Medulla oblongata (tissue), 1 donor: Measurements from ENCODE around the gene CCDC7.
"Not testable (repeated sequence)": the region's sequence is repeated elsewhere in the genome, so short reads cannot be mapped to it uniquely, and the experiment has no call there.

Experiments used
- DNase-seq: peaks from one replicate; pipeline ENCODE4 v3.0.0-alpha.2; 2015; ENCODE audit errors: extremely low spot score

Gene CCDC7

DNA sequence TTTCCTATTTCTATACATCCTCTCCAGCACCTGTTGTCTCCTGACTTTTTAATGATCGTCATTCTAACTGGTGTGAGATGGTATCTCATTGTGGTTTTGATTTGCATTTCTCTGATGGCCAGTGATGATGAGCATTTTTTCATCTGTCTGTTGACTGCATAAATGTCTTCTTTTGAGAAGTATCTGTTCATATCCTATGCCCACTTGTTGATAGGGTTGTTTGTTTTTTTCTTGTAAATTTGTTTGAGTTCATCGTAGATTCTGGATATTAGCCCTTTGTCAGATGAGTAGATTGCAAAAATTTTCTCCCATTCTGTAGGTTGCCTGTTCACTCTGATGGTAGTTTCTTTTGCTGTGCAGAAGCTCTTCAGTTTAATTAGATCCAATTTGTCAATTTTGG lies 253.7 kb downstream of the CCDC7 start:
- not testable (repeated sequence) for DNase-seq

DNA sequence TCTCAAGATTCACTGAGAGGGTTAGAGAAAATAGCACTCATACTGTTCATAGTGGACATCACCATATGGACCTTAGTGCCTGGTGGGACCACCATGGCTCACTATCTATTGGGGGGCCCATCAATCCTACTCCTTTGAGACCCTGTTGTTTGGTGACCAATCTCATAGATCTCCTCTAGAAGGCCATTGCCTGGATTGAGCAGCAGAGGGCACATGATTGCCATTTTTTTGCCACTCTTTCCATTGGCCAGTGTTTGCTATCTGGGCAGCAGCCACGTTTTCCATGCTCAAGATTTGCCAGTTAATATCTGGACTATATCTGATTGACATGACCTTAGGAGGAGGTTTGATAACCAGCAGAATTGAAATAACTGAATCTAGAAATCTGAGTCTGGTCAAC lies 267.6 kb downstream of the CCDC7 start:
- no peak for DNase-seq

DNA sequence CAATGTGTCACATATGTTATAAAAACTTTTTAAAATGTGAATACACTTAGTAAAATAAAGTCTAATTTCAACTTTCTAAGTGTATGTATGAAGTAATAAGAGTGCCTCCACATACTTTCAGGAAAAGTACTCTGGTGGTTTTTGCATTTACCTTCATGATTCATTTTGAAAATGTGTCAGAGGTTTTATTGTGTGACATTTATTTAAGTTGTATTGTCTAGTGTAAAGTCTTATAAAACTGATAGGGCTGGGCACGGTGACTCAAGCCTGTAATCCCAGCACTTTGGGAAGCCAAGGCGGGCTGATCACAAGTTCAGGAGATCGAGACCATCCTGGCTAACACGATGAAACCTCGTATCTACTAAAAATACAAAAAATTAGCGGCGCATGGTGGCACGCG lies 285.6 kb downstream of the CCDC7 start:
- DNase-seq: no peak

DNA sequence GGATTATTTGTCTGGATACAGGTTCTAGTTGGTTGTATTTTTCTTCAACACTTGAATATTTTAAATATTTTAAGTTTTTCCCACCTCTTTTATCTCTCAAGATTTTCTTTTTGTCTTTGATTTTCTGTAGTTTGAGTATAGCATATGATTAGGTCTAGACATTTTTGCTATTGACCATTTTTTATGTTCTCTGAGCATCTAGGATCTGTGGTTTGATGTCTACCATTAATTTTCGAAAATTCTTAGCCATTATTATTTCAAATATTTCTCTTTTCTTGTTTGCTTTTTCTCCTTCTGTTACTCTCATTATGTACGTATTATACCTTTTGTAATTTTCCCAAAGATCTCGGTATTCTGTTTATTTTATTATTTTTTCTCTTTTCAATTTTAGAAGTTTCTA lies 293.0 kb downstream of the CCDC7 start:
- DNase-seq: no peak

DNA sequence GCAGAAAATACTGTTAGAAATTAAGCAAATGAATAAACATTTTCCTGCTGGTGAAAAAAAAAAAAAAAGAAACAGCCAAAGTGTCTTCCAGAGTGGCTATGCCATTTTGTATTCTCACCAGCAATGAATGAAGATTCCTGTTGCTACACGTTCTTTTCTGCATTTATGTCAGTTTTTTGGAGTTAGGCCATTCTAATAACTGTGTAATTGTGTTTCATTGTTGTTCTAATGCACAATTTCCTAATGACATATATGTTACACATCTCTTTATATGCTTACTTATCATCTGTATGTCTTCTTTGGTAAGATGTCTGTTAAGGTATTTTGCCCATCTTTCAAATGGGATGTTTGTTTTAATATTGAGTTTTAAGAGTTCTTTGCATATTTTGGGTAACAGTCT lies 298.4 kb downstream of the CCDC7 start:
- DNase-seq: no peak

DNA sequence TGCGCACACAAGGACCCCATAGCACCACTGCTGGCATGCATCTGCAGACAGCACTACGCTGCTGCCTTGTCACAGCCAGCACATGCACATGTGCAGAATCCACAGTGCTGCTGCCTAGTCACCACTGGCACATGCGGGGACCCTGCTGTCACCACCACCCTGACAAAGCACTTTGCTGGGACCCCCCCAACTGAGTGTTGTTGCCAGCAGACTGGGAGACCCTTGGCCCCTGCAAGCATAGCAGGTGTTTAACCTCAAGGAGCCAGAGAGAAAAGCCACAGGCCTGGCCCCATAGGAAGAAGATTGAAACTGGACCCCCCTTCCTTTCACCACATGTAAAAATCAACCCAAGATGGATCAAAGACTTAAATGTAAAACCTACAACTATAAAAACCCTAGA lies 300.9 kb downstream of the CCDC7 start:
- no peak for DNase-seq

DNA sequence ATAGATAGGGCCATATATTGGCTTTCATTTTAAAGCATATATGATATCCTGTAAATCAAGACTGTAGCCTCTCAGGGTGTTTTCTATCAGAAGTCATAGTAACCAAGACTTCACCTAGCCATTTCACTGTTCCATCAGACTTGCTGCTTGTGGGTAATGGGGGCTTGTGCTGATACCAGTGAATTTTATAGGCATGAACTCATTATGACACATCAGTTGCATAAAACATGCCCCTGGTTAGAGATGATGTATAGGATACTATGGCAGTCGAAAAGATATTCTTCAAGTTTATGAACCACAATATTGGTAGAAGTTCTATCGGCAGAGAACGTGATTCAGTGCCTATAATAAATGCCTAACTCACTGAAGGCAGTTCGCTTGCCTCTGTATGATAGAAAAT lies 305.6 kb downstream of the CCDC7 start:
- no peak for DNase-seq

DNA sequence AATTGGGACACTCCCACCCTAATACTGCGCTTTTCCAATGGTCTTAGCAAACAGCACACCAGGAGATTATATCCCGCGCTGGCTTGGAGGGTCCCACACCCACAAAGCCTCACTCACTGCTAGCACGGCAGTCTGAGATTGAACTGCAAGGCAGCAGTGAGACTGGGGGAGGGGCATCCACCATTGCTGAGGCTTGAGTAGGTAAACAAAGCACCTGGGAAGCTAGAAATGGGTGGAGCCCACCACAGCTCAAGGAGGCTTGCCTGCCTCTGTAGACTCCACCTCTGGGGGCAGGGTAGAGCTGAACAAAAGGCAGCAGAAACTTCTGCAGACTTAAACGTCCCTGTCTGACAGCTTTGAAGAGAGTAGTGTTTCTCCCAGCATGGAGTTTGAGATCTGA lies 309.0 kb downstream of the CCDC7 start:
- not testable (repeated sequence) for DNase-seq

DNA sequence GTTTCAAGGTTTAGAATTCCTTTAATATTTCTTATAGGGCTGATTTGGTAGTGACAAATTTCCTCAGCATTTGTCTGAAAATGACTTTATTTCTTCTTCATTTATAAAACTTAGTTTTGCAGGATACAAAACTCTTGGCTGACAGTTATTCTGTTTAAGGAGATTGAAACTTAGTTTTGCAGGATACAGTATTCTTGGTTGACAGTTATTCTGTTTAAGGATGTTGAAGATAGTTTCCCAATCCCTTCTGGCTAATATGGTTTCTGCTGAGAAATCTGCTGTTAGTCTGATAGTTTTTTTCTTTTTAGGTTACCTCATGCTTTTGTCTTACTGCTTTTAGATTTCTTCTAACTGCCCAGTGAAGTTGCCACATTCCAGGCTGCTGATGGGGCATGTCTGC lies 325.3 kb downstream of the CCDC7 start:
- no peak for DNase-seq

DNA sequence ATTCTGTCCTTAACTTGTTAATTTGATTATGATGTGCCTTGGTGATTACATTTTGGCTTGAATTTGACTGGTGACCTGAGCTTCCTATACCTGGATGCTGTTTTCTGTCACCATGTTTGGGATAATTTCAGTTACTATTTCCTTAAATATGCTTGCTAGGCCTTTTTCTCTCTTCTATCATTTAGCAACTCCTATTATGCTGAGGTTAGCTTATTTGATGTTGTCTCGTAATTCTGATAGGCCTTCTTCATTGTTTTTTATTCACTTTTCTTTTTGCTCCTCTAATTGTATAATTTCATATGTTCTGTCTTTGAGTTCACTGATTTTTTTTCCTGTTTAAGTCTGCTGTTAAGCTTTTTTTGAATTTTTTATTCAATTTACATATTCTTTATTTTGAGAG lies 327.2 kb downstream of the CCDC7 start:
- DNase-seq: no peak

DNA sequence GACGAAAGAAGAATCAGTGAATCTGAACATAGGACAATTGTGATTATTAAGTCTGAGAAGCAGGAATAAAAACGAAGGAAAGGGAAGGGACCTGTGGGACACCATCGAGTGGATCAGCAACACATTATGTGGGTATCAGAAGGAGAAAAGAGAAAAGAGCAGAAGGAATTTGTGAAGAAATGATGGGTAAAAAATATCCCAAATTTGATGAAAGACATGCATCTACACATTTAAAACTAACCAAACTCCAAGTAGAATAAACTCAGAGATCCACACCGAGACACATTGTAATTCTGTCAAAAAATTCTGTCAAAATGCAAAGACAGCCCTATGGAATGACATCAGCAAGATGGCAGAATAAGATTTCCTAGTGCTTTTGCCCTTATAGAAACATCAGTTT lies 341.0 kb downstream of the CCDC7 start:
- DNase-seq: no peak

DNA sequence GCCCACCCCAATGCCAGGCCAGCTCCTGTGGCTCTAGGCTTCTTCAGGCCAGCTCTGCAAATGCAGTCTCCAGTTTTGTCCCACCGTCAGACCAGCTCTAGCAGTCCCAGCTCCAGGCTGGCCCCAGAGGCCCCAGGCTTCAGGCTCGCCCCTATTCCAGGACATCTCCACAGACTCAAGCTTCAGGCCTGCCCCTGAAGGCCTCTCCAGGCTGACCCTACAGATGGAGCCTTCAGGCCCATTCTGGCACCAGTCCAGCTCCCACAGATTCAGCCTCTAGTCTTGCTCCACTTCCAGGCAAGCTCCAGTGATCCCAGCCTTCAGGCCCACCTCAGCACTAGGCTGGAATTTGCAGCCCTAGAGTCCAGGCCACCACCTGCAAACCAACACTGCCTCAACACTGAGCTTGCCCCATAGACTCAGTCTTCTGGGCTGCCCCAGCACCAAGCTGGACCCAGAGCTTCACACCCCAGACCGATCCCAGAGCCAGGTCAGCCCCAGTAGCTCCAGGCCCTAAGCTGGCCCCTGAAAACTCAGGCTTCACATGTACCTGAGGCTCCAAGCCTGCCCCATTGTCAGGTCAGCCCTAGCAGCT lies 341.8 kb downstream of the CCDC7 start:
- DNase-seq: no peak

DNA sequence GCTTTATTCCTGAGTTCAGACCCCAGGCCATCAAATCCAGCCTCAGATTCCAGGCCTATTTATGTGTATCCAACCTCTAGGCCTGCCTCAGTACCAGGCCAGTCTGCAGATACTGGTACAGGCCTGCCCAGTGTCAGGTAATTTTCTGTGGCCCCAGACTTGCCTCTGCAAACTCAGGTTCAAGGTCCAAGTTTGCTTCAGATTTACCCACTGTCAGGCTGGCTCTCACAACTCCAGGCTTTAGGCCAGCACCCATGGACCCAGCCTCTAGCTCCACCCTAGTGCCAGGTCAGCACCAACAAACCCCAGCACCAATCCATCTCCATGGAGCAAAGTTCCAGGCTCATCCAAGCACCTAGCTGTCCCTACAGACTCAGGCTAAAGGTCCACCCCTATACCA lies 342.4 kb downstream of the CCDC7 start:
- DNase-seq: no peak

DNA sequence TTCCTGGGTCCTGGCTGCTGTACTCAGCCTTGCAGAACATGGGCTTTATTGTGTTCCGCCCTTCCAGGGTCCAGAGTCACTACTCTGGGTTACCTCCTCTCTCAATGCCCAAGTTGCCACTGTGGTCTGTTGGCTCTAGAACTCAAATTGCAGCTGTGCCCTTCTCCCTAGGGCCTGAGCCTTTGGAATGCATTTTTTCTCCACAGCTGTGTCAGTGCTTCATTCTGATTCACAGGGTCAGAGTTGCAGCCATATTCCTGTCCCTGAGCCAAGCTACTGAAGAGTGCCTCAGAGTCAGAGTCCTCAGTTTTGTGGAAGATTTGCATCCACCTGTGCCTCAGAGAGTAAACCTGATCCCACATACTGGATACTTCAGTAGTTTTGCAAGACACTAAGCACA lies 344.5 kb downstream of the CCDC7 start:
- DNase-seq: no peak

DNA sequence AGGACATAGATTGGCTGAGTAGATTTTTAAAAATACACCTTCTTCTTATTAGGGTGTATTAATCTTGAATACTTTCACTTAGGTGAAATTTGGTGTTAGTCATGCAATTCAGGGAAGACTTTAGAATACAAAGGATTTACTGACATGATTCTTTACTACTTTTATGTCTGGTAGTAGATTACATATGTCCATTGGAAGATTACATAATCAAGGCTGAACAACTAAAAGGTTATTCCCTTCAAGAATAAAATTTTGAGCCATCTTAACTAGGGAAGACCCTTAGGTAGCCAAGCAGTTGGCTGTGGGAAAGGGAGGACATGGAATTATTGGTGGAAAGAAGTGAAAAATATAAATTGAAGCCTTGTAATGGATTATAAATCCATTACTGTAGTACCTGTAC lies 347.1 kb downstream of the CCDC7 start:
- DNase-seq: no peak

DNA sequence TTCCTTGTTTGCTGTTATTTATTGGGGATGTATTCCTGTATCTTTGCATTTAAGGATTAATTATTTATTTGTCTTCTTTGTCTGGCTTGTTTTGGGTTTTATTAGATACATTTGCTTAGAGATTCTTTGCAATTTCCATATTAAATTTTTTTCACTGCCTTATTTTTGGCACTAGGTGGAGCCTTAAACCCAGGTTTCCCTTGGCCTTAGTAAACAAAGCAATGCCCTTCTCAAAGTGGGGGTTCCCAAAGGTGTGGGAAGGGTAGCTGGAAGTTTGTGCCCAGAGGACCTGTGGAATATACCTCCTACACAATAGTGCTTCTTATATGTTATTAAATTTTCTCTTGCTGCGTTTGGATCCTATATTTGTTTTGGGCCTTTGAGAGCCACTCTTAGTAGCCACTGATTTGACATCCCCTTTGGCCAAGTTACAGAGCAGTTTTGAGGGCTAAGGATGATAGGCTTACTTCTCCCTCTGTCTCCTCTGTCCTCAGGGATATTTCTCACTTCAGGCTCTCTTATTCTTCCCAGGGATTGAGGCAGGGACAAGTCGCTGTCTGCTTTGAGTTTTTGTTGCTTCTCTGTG lies 349.8 kb downstream of the CCDC7 start:
- DNase-seq: peak; percentile 53

DNA sequence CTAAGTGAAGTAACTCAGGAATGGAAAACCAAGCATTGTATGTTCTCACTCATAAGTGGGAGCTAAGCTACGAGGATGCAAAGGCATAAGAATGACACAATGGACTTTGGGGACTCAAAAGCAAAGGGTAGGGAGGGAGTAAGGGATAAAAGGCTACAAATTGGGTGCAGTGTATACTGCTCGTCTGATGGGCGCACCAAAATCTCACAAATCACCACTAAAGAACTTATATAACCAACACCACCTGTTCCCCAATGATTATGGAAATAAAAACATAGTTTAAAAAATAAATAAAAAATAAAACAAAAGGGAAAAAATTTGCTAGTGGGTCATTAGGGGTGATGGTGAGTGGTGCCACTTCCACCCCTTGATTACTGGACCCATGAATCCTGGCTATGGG lies 351.5 kb downstream of the CCDC7 start:
- not testable (repeated sequence) for DNase-seq

DNA sequence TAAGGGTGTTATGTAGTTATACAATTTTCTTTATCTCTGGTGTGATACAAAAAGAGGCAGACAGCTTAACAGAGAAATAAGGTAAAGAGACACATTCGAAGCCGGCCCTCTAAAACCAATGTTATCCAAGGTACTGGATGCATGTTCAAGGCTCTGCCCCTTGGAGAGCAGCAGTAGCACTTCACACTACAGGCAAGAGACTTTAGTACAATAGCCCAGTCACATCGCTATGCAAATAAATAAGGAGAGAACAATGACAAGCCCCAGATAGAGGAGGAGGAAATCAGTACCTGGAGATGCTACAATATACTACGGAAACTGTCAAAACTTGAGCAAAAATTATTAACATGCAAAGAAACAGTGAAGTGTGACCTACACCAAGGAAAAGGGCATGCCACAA lies 401.0 kb downstream of the CCDC7 start:
- no peak for DNase-seq

DNA sequence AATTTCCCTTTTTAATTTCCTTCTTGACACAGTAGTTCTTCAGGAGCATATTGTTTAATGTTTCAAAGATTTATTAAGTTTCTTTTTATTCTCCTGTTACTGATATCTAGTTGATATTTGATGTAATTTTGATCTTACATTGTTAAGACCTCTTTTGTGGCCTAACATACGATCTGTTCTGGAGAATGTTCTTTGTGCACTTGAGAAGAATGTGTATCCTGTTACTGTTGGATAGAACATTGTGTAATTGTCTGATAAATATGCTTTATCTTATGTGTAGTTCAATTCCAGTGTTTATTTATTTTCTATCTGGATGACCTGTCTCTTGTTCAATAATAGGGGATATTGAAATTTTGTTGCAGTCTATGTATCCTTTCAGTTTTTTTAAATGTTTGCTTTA lies 405.4 kb downstream of the CCDC7 start:
- DNase-seq: no peak

DNA sequence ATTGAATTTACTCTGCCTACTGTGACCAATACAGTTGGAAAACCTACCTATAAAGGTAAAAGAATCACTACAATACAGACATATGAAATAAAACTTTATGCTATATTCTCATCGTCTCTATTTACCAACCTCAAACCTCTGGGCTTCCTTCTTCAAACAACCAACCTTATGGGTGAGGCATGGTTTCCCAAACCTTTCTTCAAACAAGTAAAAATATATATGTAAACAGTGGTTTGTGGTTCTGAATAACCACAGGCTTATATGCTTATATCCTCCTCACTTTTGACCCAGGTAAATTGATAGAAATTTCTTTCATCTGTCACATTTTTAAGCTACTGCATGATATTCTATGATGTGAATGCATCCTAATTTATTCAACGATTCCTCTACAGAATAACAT lies 408.5 kb downstream of the CCDC7 start:
- DNase-seq: no peak

DNA sequence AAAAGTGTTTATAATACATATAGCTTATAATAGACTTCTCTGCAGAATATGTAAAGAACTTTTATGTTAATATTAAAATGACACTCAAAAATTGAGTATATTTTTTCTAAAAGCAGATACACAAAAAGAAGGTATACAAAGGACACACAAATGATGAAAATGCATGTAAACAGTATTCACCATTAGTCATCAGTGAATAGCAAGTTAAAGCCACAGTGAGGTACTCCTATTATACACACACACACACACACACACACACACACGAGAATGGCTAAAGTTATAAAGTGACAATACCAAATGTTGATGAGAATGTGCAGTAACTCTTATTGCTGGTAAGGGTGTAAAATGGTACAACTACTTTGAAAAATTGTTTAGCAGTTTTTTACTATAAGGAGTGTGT lies 419.2 kb downstream of the CCDC7 start:
- no peak for DNase-seq

DNA sequence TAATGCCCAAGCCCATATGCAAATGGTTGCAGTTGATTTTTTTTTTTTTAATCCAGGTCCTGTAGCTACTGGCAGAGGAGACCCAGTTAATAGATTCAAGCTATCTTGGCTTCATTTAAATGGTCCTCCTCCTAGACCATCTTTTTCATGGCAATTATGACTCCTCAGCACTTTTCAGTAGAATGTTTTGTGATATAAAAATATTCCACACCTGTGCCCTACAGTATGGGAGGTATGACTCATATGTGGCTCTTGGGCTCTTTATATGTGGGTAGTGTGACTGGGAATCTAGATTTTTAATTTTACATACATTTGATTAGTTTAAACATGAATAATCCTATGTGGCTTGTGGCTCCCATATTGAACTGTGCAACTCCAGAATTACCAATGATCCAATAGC lies 432.0 kb downstream of the CCDC7 start:
- DNase-seq: no peak

DNA sequence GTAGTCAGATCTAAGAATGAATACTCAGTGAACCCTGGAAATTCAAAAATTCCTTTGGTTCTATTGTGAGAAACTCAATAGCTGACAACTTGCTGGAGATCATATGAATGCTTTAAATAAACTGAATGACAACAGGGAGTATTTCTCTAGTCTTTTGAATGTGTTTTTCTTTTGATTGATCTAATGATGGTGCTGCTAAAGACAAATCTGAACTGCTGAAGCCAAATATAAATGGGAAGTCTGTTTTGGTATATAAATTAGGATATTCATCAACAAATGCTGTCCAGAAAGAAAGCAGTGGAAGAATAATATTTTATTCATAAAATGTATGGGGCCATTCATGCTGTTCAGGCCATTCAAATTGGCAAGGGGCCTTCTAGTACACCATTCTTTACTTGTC lies 432.7 kb downstream of the CCDC7 start:
- DNase-seq: no peak

DNA sequence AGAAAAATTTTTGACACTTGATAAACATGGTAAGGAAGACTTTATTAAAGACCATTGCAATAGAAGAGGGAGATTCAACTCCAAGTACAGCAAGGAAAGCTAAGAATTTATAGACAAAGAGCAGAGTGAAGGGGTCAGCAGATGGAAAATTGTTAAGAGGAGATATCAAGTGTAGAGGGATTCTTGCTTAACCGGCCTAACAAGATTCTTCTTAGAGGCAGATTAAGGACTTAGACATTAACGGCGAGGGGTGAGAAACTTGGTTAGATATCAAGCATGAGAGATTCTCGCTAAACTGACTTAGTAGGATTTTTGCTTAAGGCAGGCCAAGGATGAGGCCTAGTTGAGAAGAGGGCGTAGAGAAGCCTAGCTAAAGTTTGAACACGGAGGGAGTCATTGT lies 436.1 kb downstream of the CCDC7 start:
- DNase-seq: no peak
